Body of pancreas (tissue), 4 donors: ENCODE results near the gene ANKS1B. TPM values are rescaled to one million over a fixed set of nuclear protein-coding genes. Genes with fewer than 3 reads are reported as not detected.

Experiments used
- ATAC-seq: fragments of 150-250 bp; one replicate; pipeline ENCODE4 v1.9.1; 2016
- DNase-seq, 4 donors: peaks; one replicate each; pipeline ENCODE4 v3.0.0-alpha.2; 2019
- H3K27ac ChIP-seq, 4 donors: fragments of 200-600 bp; sonication (generic); 1 replicate in 3 of 4; 2 replicates in 1 of 4; pipeline versions ENCODE4 v1.5.1 to v1.6.1; 2016 to 2019; ENCODE audit warnings: mild to moderate bottlenecking in 1 of 4, mixed read lengths in 1 of 4, moderate library complexity in 1 of 4
- H3K27me3 ChIP-seq, 2 donors: fragments of 200-600 bp; sonication (generic); one replicate each; pipeline ENCODE4 v1.6.0; 2016; ENCODE audit warnings: mild to moderate bottlenecking in 1 of 2
- H3K36me3 ChIP-seq, 2 donors: fragments of 200-600 bp; sonication (generic); replicated peaks in 1 of 2; 2 replicates each; pipeline ENCODE4 v1.5.1; 2016; ENCODE audit warnings: low read depth in 2 of 2; ENCODE audit not compliant: insufficient read depth in 1 of 2
- H3K4me1 ChIP-seq: fragments of 200-600 bp; sonication (generic); one replicate; pipeline ENCODE4 v1.6.0; 2016
- H3K4me3 ChIP-seq, 2 donors: fragments of 200-600 bp; sonication (generic); 1 replicate in 1 of 2; 2 replicates in 1 of 2; pipeline ENCODE4 v1.5.1; 2016 to 2019
- H3K9me3 ChIP-seq, 3 donors: fragments of 200-600 bp; sonication (generic); 1 replicate in 2 of 3; 2 replicates in 1 of 3; pipeline ENCODE4 v1.5.1; 2016
- POLR2A ChIP-seq, 3 donors: fragments of 450-650 bp; IDR thresholded peaks; one replicate each; pipeline ENCODE4 v1.6.1; 2016; ENCODE audit warnings: antibody characterized with exemption in 3 of 3, mild to moderate bottlenecking in 2 of 3
- WGBS, 2 donors: methylation state at CpG; one replicate each; pipeline ENCODE4 v1.1.5; 2017; 5-methylcytosine and 5-hydroxymethylcytosine counted together
- intact Hi-C: fragments of 100-400 bp; cut with DNase I; formaldehyde crosslinking; loops from one replicate; pipeline ENCODE4 v1.15.1; 2023
- total RNA-seq, 2 donors: library from RNA; depleted of rRNA; stranded (reverse); fragments of >200 nt; gene quantifications; one replicate each; pipeline ENCODE4 v1.1.0, GENCODE V29; 2016
- TF ChIP-seq, protein P1 (sequence below), 7 experiments: fragments of 450-650 bp in 4 of 7; fragments of 200-600 bp in 3 of 7; sonication (generic) in 3 of 7; IDR thresholded peaks; one replicate each; pipeline ENCODE4 v1.5.1; 2016 to 2019; ENCODE audit warnings: antibody characterized with exemption in 7 of 7

ANKS1B gene
- total RNA-seq, 2 donors from 2014 or later = 2.1 to 10.2 TPM

DNA sequence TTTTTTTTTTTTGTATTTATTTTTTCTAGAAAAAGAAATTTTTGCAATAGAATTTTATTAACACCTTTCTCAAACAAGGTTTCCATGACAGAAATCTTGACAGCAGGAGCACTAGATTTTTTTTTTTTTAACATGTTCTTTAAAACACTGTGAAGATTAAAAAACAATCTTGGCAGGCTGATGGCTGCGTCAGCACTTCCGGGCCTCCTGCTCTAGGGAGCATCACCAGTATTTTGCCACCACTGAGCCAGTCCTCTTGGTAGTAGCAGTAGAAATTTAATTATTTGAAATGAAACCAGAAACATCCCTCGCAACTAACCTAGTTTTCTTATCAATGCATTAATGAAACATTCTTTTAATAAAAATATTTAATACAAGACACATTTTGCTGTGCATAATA, 1240.1 kb downstream of the ANKS1B start:
- Histone ChIP-seq H3K27ac (no peak overlapping the region), H3K27me3 (peaks cover 0 to 7% of the 10 kb centered on the region in 2 donors), H3K4me1 (peaks cover 9% of the 10 kb centered on the region), H3K9me3 (no peaks in the 10 kb centered on the region), H3K36me3 (no peaks in the 10 kb centered on the region), H3K4me3 (no peak overlapping the region)
- no peak for TF ChIP-seq POLR2A (IDR thresholded peaks at IDR 0.05)
- TF ChIP-seq, protein P1, sequence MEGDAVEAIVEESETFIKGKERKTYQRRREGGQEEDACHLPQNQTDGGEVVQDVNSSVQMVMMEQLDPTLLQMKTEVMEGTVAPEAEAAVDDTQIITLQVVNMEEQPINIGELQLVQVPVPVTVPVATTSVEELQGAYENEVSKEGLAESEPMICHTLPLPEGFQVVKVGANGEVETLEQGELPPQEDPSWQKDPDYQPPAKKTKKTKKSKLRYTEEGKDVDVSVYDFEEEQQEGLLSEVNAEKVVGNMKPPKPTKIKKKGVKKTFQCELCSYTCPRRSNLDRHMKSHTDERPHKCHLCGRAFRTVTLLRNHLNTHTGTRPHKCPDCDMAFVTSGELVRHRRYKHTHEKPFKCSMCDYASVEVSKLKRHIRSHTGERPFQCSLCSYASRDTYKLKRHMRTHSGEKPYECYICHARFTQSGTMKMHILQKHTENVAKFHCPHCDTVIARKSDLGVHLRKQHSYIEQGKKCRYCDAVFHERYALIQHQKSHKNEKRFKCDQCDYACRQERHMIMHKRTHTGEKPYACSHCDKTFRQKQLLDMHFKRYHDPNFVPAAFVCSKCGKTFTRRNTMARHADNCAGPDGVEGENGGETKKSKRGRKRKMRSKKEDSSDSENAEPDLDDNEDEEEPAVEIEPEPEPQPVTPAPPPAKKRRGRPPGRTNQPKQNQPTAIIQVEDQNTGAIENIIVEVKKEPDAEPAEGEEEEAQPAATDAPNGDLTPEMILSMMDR (IDR thresholded peaks at IDR 0.05) = no peak
- intact Hi-C loops = no loop called here
- ATAC-seq (no peak), DNase-seq (no peak)
- WGBS, 2 donors = 90 to 93% methylated on average over 3 of the region's 3 CpGs

DNA sequence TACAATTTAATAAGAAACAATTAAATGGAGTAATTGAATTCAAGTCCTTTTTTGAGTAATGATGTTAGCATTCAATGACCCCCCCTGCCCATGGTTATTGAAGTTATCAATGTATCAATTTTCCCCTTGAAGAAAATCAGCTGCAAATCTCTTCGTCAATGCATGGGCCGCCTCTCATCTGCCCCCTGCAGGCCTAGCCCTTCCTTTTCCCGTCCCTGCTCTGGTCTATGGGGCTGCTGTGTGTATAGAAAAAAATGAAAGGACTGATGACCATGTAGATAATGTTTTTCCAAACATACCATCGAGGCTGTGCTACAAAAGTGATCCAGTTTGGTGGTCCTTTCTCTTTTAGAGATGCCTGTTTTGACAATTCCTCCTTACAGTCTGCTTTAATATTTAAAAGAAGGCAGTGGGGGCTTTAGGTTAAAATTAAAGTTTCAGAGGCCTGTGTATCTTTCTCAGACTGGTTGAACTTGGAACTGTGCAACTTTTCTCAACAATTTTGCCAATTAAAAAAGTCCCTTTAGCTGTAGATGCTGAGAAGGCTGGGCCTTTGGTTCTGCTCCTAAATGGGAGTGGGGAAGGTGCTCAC, 1241.3 kb downstream of the ANKS1B start:
- Histone ChIP-seq H3K4me3 (no peak overlapping the region), H3K27ac (no peak overlapping the region), H3K36me3 (no peaks in the 10 kb centered on the region), H3K9me3 (no peaks in the 10 kb centered on the region), H3K27me3 (peaks cover 0 to 7% of the 10 kb centered on the region in 2 donors), H3K4me1 (peaks cover 9% of the 10 kb centered on the region)
- ATAC-seq (no peak), DNase-seq (peak in 3 of 4 donors; percentile 18 to 51 (median 25))
- intact Hi-C loops = no loop called here
- TF ChIP-seq, protein P1 (IDR thresholded peaks at IDR 0.05) = peak; percentile 19 to 48 (median 39)
- TF ChIP-seq POLR2A (IDR thresholded peaks at IDR 0.05) = no peak
- 26 to 31% methylated on average over 4 of the region's 4 CpGs for WGBS, 2 donors

DNA sequence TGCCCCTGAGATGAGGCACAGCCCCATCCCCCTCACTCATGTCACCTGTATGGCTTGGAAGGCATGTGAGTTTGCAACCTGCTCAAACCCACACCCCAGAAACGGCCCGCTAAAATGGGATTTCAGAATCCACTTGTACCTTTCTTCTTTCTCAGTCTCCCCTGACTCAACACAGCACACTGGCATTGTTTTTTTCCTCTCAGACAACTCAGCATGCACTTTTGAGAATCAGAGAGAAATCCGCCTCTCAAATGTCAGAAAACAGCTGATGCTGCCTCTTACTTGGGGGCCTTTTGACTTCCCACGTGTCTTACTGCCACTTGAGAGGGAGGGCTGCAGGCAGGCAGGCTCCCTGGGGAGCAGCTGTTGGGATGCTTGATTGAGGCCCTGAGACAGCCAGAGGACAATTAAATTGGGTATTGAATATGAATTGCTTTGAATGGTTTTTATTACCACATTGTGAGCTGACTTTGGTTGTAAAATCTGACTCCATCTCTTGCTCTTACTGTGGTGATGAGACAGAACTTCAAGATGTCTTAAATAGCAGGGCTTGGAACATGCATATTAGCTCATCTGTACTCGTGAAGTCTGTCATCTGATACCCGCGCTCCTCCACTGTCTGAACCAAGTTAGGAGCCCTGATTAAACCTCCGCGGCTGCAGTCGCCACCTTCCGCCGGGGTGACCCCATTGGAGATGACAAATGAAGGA, 1243.0 kb downstream of the ANKS1B start:
- peaks cover 9% of the 10 kb centered on the region for H3K4me1 ChIP-seq
- DNase-seq = no peak
- 72 to 83% methylated on average over 12 of the region's 12 CpGs for WGBS, 2 donors
- no peak for ATAC-seq
- TF ChIP-seq, protein P1 (IDR thresholded peaks at IDR 0.05) = no peak
- no peak for TF ChIP-seq POLR2A (IDR thresholded peaks at IDR 0.05)
- intact Hi-C loops = no loop called here
- peaks cover 0 to 7% of the 10 kb centered on the region in 2 donors for H3K27me3 ChIP-seq
- no peak overlapping the region for H3K4me3 ChIP-seq
- no peaks in the 10 kb centered on the region for H3K9me3 ChIP-seq
- no peak overlapping the region for H3K27ac ChIP-seq
- H3K36me3 ChIP-seq = no peaks in the 10 kb centered on the region

DNA sequence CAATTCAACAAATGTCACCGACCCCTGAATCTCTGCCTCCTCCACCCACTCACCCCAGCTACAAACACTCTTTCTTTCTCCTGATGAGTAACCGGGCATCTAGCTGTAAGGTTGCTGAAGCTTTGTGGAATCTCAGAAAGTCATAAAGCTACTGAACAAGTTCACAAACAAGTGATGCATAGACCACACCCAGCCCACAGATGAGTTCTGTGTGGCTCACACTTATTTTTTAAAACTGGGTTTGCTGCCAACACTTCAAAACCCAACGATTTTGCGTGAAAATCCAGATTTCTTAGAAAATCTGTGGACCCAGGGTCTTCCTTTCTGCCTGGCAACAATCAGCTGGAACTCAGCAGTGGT, 1243.6 kb downstream of the ANKS1B start:
- 85 to 86% methylated on average over 4 of the region's 4 CpGs for WGBS, 2 donors
- no peaks in the 10 kb centered on the region for H3K36me3 ChIP-seq
- DNase-seq (no peak), ATAC-seq (no peak)
- intact Hi-C loops = no loop called here
- no peak overlapping the region for H3K27ac ChIP-seq
- H3K4me1 ChIP-seq = peaks cover 9% of the 10 kb centered on the region
- no peak overlapping the region for H3K4me3 ChIP-seq
- no peak for TF ChIP-seq POLR2A (IDR thresholded peaks at IDR 0.05)
- TF ChIP-seq, protein P1 (IDR thresholded peaks at IDR 0.05) = no peak
- peaks cover 0 to 7% of the 10 kb centered on the region in 2 donors for H3K27me3 ChIP-seq
- H3K9me3 ChIP-seq = no peaks in the 10 kb centered on the region
